ENCODE measurements around the gene PDHA1. TPM values are rescaled to one million over a fixed set of nuclear protein-coding genes. Genes with fewer than 3 reads are reported as not detected.

The PDHA1 gene
- total and polyA plus RNA-seq, 4 experiments from 2014 or later: 75.4 to 124 (median 98.0) TPM

GRCh38 chrX:19373351-19373891 lies 29.7 kb downstream of the PDHA1 start:
- Mint-ChIP-seq H3K36me3 (no peaks in the 10 kb centered on the region), H3K4me3 (peak overlapping the region in 6 of 8 donors; percentile 22 to 87 (median 74)), H3K9me3 (no peaks in the 10 kb centered on the region), H3K27me3 (no peaks in the 10 kb centered on the region), H3K4me1 (peaks cover 2 to 9% (median 5%) of the 10 kb centered on the region in 4 donors), H3K27ac (no peak overlapping the region)
- Histone ChIP-seq H3K9me3 (ENCODE audit: control insufficient read depth in 1 of 2, low read length in 2 of 2) (no peaks in the 10 kb centered on the region), H3K27ac (ENCODE audit: low read depth, low read length) (no peak overlapping the region), H3K4me3 (ENCODE audit: low read length in 2 of 2) (no peak overlapping the region), H3K4me1 (ENCODE audit: insufficient read depth, low read length) (no peaks in the 10 kb centered on the region), H3K36me3 (ENCODE audit: insufficient read depth, low read length) (no peaks in the 10 kb centered on the region), H3K27me3 (ENCODE audit: insufficient read depth, low read length) (no peaks in the 10 kb centered on the region)
- intact Hi-C loops (cut with micrococcal nuclease): loop anchor here (5.0 to 10.0 kb wide), 2 partner anchors 144 to 751 kb away; partner anchors contain the start of gene MAP3K15
- DNase-seq: no peak
- ChIA-PET POLR2A (ENCODE audit: partially characterized antibody) (no interaction called here), CTCF (ENCODE audit: partially characterized antibody) (interaction anchor here (1.8 kb wide), 1 partner anchor 9 kb away, joined by 8 read pairs; no protein-coding TSS in a partner anchor)

- peaks cover 2 to 9% (median 5%) of the 10 kb centered on the region in 4 donors for H3K4me1 Mint-ChIP-seq
- peaks cover 0 to under 1% of the 10 kb centered on the region in 2 donors for H3K27me3 Mint-ChIP-seq
- ChIA-PET CTCF (ENCODE audit: partially characterized antibody) (interaction anchor here (0.6 kb wide), 1 partner anchor 611 kb away, joined by 4 read pairs; no protein-coding TSS in a partner anchor), POLR2A (ENCODE audit: partially characterized antibody) (no interaction called here)
- no peaks in the 10 kb centered on the region for H3K9me3 ChIP-seq (ENCODE audit: control insufficient read depth in 1 of 2, low read length in 2 of 2)
- no peaks in the 10 kb centered on the region for H3K9me3 Mint-ChIP-seq
- no peak overlapping the region for H3K27ac Mint-ChIP-seq
- no peaks in the 10 kb centered on the region for H3K4me1 ChIP-seq (ENCODE audit: insufficient read depth, low read length)
- H3K36me3 Mint-ChIP-seq: no peaks in the 10 kb centered on the region
- H3K4me3 ChIP-seq (ENCODE audit: low read length in 2 of 2): no peak overlapping the region
- intact Hi-C loops (cut with micrococcal nuclease): loop anchor here (10.0 kb wide), 1 partner anchor 749 kb away; no protein-coding TSS in a partner anchor
- H3K4me3 Mint-ChIP-seq: no peak overlapping the region
- no peak for DNase-seq
- H3K27me3 ChIP-seq (ENCODE audit: insufficient read depth, low read length): no peaks in the 10 kb centered on the region
- H3K36me3 ChIP-seq (ENCODE audit: insufficient read depth, low read length): no peaks in the 10 kb centered on the region
- H3K27ac ChIP-seq (ENCODE audit: low read depth, low read length): no peak overlapping the region
These were observed 31.8 kb downstream of the PDHA1 start for GRCh38 chrX:19375546-19375945.

- intact Hi-C loops (cut with micrococcal nuclease): loop anchor here (10.0 kb wide), 1 partner anchor 747 kb away; no protein-coding TSS in a partner anchor
These were observed 34.1 kb downstream of the PDHA1 start for GRCh38 chrX:19377799-19378198.

GRCh38 chrX:19381326-19381725 lies 37.6 kb downstream of the PDHA1 start:
- ChIA-PET POLR2A (ENCODE audit: partially characterized antibody) (no interaction called here), CTCF (ENCODE audit: partially characterized antibody) (no interaction called here)
- Mint-ChIP-seq H3K36me3 (no peaks in the 10 kb centered on the region), H3K9me3 (no peaks in the 10 kb centered on the region), H3K27ac (no peak overlapping the region), H3K27me3 (peaks cover 5 to 8% of the 10 kb centered on the region in 2 donors), H3K4me1 (no peaks in the 10 kb centered on the region), H3K4me3 (no peak overlapping the region)
- Histone ChIP-seq H3K4me1 (ENCODE audit: insufficient read depth, low read length) (no peaks in the 10 kb centered on the region), H3K36me3 (ENCODE audit: insufficient read depth, low read length) (no peaks in the 10 kb centered on the region), H3K27me3 (ENCODE audit: insufficient read depth, low read length) (no peaks in the 10 kb centered on the region), H3K27ac (ENCODE audit: low read depth, low read length) (no peak overlapping the region), H3K4me3 (ENCODE audit: low read length in 2 of 2) (no peak overlapping the region), H3K9me3 (ENCODE audit: control insufficient read depth in 1 of 2, low read length in 2 of 2) (no peaks in the 10 kb centered on the region)
- DNase-seq: no peak
- intact Hi-C loops (cut with micrococcal nuclease): no loop called here

More at GRCh38 chrX:19377799-19378198, 34.1 kb downstream of the PDHA1 start:
- no peak for DNase-seq
- Histone ChIP-seq H3K27me3 (ENCODE audit: insufficient read depth, low read length) (no peaks in the 10 kb centered on the region), H3K9me3 (ENCODE audit: control insufficient read depth in 1 of 2, low read length in 2 of 2) (no peaks in the 10 kb centered on the region), H3K4me1 (ENCODE audit: insufficient read depth, low read length) (no peaks in the 10 kb centered on the region), H3K36me3 (ENCODE audit: insufficient read depth, low read length) (no peaks in the 10 kb centered on the region), H3K27ac (ENCODE audit: low read depth, low read length) (no peak overlapping the region), H3K4me3 (ENCODE audit: low read length in 2 of 2) (no peak overlapping the region)
- ChIA-PET POLR2A (ENCODE audit: partially characterized antibody) (no interaction called here), CTCF (ENCODE audit: partially characterized antibody) (no interaction called here)
- peaks cover under 1 to 2% (median 1%) of the 10 kb centered on the region in 4 donors for H3K4me1 Mint-ChIP-seq
- H3K27me3 Mint-ChIP-seq: peaks cover 4 to 5% of the 10 kb centered on the region in 2 donors
- H3K27ac Mint-ChIP-seq: no peak overlapping the region
- H3K36me3 Mint-ChIP-seq: no peaks in the 10 kb centered on the region
- no peak overlapping the region for H3K4me3 Mint-ChIP-seq
- H3K9me3 Mint-ChIP-seq: no peaks in the 10 kb centered on the region

- Histone ChIP-seq H3K9me3 (ENCODE audit: control insufficient read depth in 1 of 2, low read length in 2 of 2) (no peaks in the 10 kb centered on the region), H3K4me1 (ENCODE audit: insufficient read depth, low read length) (no peaks in the 10 kb centered on the region), H3K27me3 (ENCODE audit: insufficient read depth, low read length) (no peaks in the 10 kb centered on the region), H3K4me3 (ENCODE audit: low read length in 2 of 2) (no peak overlapping the region), H3K36me3 (ENCODE audit: insufficient read depth, low read length) (no peaks in the 10 kb centered on the region), H3K27ac (ENCODE audit: low read depth, low read length) (no peak overlapping the region)
- no peak overlapping the region for H3K27ac Mint-ChIP-seq
- ChIA-PET POLR2A (ENCODE audit: partially characterized antibody) (no interaction called here), CTCF (ENCODE audit: partially characterized antibody) (interaction anchor here (0.6 to 2.2 kb wide), 8 partner anchors 9 to 1548 kb away, joined by 3 to 8 read pairs (median 4); no protein-coding TSS in a partner anchor)
- H3K27me3 Mint-ChIP-seq: peaks cover 5 to 8% of the 10 kb centered on the region in 2 donors
- H3K9me3 Mint-ChIP-seq: no peaks in the 10 kb centered on the region
- H3K36me3 Mint-ChIP-seq: no peaks in the 10 kb centered on the region
- no peak overlapping the region for H3K4me3 Mint-ChIP-seq
- intact Hi-C loops (cut with micrococcal nuclease): no loop called here
- DNase-seq: peak in 4 of 5 donors; percentile 23 to 41 (median 34)
- H3K4me1 Mint-ChIP-seq: no peaks in the 10 kb centered on the region
These were observed 38.9 kb downstream of the PDHA1 start for GRCh38 chrX:19382555-19383145.

- no peak overlapping the region for H3K27ac Mint-ChIP-seq
- H3K27me3 Mint-ChIP-seq: peaks cover 0 to 3% of the 10 kb centered on the region in 2 donors
- no peaks in the 10 kb centered on the region for H3K36me3 Mint-ChIP-seq
- Histone ChIP-seq H3K27ac (ENCODE audit: low read depth, low read length) (no peak overlapping the region), H3K36me3 (ENCODE audit: insufficient read depth, low read length) (no peaks in the 10 kb centered on the region), H3K4me1 (ENCODE audit: insufficient read depth, low read length) (no peaks in the 10 kb centered on the region), H3K27me3 (ENCODE audit: insufficient read depth, low read length) (no peaks in the 10 kb centered on the region), H3K4me3 (ENCODE audit: low read length in 2 of 2) (no peak overlapping the region), H3K9me3 (ENCODE audit: control insufficient read depth in 1 of 2, low read length in 2 of 2) (no peaks in the 10 kb centered on the region)
- intact Hi-C loops (cut with micrococcal nuclease): no loop called here
- CTCF ChIA-PET (ENCODE audit: partially characterized antibody): no interaction called here
- no peak overlapping the region for H3K4me3 Mint-ChIP-seq
- H3K9me3 Mint-ChIP-seq: no peaks in the 10 kb centered on the region
- H3K4me1 Mint-ChIP-seq: no peaks in the 10 kb centered on the region
- POLR2A ChIA-PET (ENCODE audit: partially characterized antibody): no interaction called here
- no peak for DNase-seq
These were observed 43.0 kb downstream of the PDHA1 start for GRCh38 chrX:19386679-19387078.

GRCh38 chrX:19388064-19388679 lies 44.4 kb downstream of the PDHA1 start:
- no peaks in the 10 kb centered on the region for H3K4me1 Mint-ChIP-seq
- H3K36me3 Mint-ChIP-seq: no peaks in the 10 kb centered on the region
- POLR2A ChIA-PET (ENCODE audit: partially characterized antibody): no interaction called here
- Histone ChIP-seq H3K27me3 (ENCODE audit: insufficient read depth, low read length) (no peaks in the 10 kb centered on the region), H3K27ac (ENCODE audit: low read depth, low read length) (no peak overlapping the region), H3K9me3 (ENCODE audit: control insufficient read depth in 1 of 2, low read length in 2 of 2) (no peaks in the 10 kb centered on the region), H3K4me3 (ENCODE audit: low read length in 2 of 2) (no peak overlapping the region), H3K4me1 (ENCODE audit: insufficient read depth, low read length) (no peaks in the 10 kb centered on the region), H3K36me3 (ENCODE audit: insufficient read depth, low read length) (no peaks in the 10 kb centered on the region)
- no peak overlapping the region for H3K4me3 Mint-ChIP-seq
- no peaks in the 10 kb centered on the region for H3K9me3 Mint-ChIP-seq
- no peak overlapping the region for H3K27ac Mint-ChIP-seq
- no peak for DNase-seq
- intact Hi-C loops (cut with micrococcal nuclease): no loop called here
- peaks cover 0 to 3% of the 10 kb centered on the region in 2 donors for H3K27me3 Mint-ChIP-seq
- CTCF ChIA-PET (ENCODE audit: partially characterized antibody): no interaction called here
